Measurements from ENCODE around the gene VPS54.
"Not testable (repeated sequence)": the region's sequence is repeated elsewhere in the genome, so short reads cannot be mapped to it uniquely, and the experiment has no call there.

The VPS54 gene

GRCh38 chr2:63866009-63866709, 153.1 kb downstream of the VPS54 start:
- peak; percentile 30 for DNase-seq

GRCh38 chr2:63865159-63865799, 153.9 kb downstream of the VPS54 start:
- DNase-seq: no peak

- DNase-seq: no peak
Measured at GRCh38 chr2:63863707-63864106, 155.5 kb downstream of the VPS54 start.

- DNase-seq: no peak
Measured at GRCh38 chr2:63862806-63863205, 156.4 kb downstream of the VPS54 start.

- peak; percentile 77 for DNase-seq
Measured at GRCh38 chr2:63861220-63861822, 157.9 kb downstream of the VPS54 start.

GRCh38 chr2:63858291-63858690, 160.9 kb downstream of the VPS54 start:
- no peak for DNase-seq

GRCh38 chr2:63856303-63856603, 163.0 kb downstream of the VPS54 start:
- peak; percentile 84 for DNase-seq

- no peak for DNase-seq
Measured at GRCh38 chr2:63855418-63856302, 163.6 kb downstream of the VPS54 start.

GRCh38 chr2:63853527-63854310, 165.5 kb downstream of the VPS54 start:
- DNase-seq: no peak

- no peak for DNase-seq
Measured at GRCh38 chr2:63851691-63852311, 167.4 kb downstream of the VPS54 start.

GRCh38 chr2:63850649-63851048, 168.6 kb downstream of the VPS54 start:
- peak; percentile 22 for DNase-seq

- DNase-seq: no peak
Measured at GRCh38 chr2:63850204-63850571, 169.0 kb downstream of the VPS54 start.

GRCh38 chr2:63849381-63850203, 169.6 kb downstream of the VPS54 start:
- no peak for DNase-seq

- not testable (repeated sequence) for DNase-seq
Measured at GRCh38 chr2:63847571-63847970, 171.7 kb downstream of the VPS54 start.

GRCh38 chr2:63846487-63846886, 172.7 kb downstream of the VPS54 start:
- DNase-seq: no peak

GRCh38 chr2:63845866-63846265, 173.4 kb downstream of the VPS54 start:
- no peak for DNase-seq

- no peak for DNase-seq
Measured at GRCh38 chr2:63844616-63845015, 174.6 kb downstream of the VPS54 start.

- no peak for DNase-seq
Measured at GRCh38 chr2:63843791-63844190, 175.4 kb downstream of the VPS54 start.

- no peak for DNase-seq
Measured at GRCh38 chr2:63843093-63843492, 176.1 kb downstream of the VPS54 start.

- DNase-seq: no peak
Measured at GRCh38 chr2:63842149-63843061, 176.8 kb downstream of the VPS54 start.
